D721Med (cell line): ENCODE measurements around the gene OR52E2.
"Not testable (repeated sequence)": the region's sequence is repeated elsewhere in the genome, so short reads cannot be mapped to it uniquely, and the experiment has no call there.

Experiments used
- DNase-seq: peaks from one replicate; pipeline ENCODE4 v3.0.0; 2011; ENCODE audit warnings: low spot score; ENCODE audit not compliant: insufficient read length
- FAIRE-seq: peaks from 2 replicates; lab custom pipeline; 2011; peaks lifted over from hg19 to GRCh38; lab: Jason Lieb, UNC
- CTCF ChIP-seq: IDR thresholded peaks from 2 replicates; pipeline ENCODE4 v1.5.1; 2012; ENCODE audit warnings: mild to moderate bottlenecking, control low read depth; ENCODE audit not compliant: insufficient read depth; ENCODE audit errors: missing control alignments

OR52E2 gene

DNA sequence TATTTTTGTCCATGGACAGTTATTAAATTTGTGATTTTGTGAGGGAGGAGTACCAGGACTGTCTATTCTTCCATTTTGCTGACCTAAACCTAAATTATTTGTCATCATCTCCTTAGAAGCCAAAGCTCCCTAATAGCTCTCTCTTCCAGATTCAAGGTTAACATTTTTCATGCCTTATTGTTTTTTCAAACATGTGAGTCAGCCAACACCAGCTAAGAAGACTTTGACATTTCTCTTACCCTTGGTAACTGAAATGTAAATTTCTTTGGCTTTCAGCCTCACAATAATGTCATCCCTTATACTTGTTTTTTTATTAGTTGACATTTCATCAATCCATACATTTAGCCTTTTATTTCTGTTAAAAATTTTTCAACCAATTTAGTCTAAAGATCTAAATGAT is 29.1 kb upstream of the OR52E2 start:
- DNase-seq (no peak), FAIRE-seq (no peak)
- no peak for TF ChIP-seq CTCF

GRCh38 chr11:5083602-5084001 is 24.2 kb upstream of the OR52E2 start:
- TF ChIP-seq CTCF: no peak
- no peak for FAIRE-seq
- DNase-seq: no peak

DNA sequence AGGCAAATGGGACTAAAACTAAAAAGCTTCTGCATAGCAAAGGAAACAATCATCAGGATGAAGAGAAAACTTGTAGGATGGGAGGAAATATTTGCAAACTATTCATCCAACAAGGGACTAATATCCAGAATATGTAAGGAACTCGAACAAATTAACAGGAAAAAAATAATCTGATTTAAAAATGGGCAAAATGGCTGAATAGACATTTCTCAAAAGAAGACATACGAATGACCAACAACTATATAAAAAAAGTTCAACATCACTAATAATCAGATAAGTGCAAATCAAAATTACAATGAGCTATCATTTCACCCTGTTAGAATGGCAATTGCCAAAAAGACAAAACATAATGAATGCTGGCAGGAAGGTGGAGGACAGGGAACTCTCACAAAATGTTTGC is 22.0 kb upstream of the OR52E2 start:
- DNase-seq: no peak
- no peak for TF ChIP-seq CTCF
- FAIRE-seq: no peak

DNA sequence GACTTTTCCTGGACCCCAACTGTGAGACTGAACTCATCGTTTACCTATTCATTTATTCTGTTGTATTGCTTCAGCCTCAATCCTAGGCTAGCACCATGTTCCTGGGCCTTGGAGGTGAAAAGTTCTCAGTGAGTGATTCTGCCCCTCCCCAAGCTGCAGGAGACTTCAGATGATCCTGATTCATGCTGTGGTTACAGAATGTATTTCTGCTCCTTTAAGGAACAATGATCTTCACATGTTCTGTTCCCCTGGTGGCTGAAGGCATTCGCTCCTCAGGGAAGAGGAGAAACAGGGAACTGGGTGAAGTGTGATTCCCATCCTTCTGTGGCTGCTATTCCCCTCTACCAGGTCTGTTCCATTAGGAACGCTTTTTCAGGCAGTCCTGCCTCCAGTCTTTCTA is 12.4 kb upstream of the OR52E2 start:
- no peak for DNase-seq
- FAIRE-seq: no peak
- no peak for TF ChIP-seq CTCF

GRCh38 chr11:5069272-5069671 is 9.8 kb upstream of the OR52E2 start, which contains the start of gene OR52E1:
OR52E1 (plus strand) TSS chr11:5069572.
- no peak for TF ChIP-seq CTCF
- no peak for FAIRE-seq
- DNase-seq: no peak

- DNase-seq (no peak), FAIRE-seq (no peak)
- no peak for TF ChIP-seq CTCF
Measured at GRCh38 chr11:5065027-5065426, 5.6 kb upstream of the OR52E2 start.

- FAIRE-seq, DNase-seq: not testable (repeated sequence)
Measured at GRCh38 chr11:5058679-5059078, 748 bp downstream of the OR52E2 start.

GRCh38 chr11:5046754-5047330 is 12.6 kb downstream of the OR52E2 start:
- FAIRE-seq: no peak

More at GRCh38 chr11:5046754-5047330, 12.6 kb downstream of the OR52E2 start:
- DNase-seq: no peak
- TF ChIP-seq CTCF: no peak
